HCT116 (cell line): ENCODE data around the gene MCRIP2. TPM values are rescaled to one million over a fixed set of nuclear protein-coding genes. Genes with fewer than 3 reads are reported as not detected.

ENCODE experiments used
- ATAC-seq: fragments of 200-7000 bp; cut with Tn5 transposase; 2 replicates; pipeline ENCODE4 v1.9.1; 2020; ENCODE audit warnings: mild to moderate bottlenecking, moderate library complexity
- BruUV-seq: library from RNA; stranded (reverse); fragments of 400-500 nt; replicated peaks from 2 replicates; lab custom pipeline; 2021; lab: Mats Ljungman, UMichigan
- CTCF ChIA-PET: fragments of 300-600 bp; sonication (Branson Sonifier 250); formaldehyde crosslinking; loops from one replicate; lab custom pipeline; 2021; ENCODE audit warnings: antibody characterized with exemption; lab: Charles Lee
- POLR2A ChIA-PET: fragments of 300-600, 350-600 bp; sonication (Branson Sonifier 250); formaldehyde crosslinking; loops from one replicate; lab custom pipeline; 2021; ENCODE audit warnings: antibody characterized with exemption; lab: Charles Lee
- RAD21 ChIA-PET, 2 experiments: fragments of 300-600 bp; sonication (Branson Sonifier 250); formaldehyde crosslinking; loops; one replicate each; lab custom pipeline; 2023; ENCODE audit warnings: low total read pairs in 2 of 2; ENCODE audit not compliant: uncharacterized antibody in 2 of 2, unreplicated experiment in 2 of 2, low non-redundant PET in 1 of 2; lab: Charles Lee
- DNase-seq: peaks from one replicate; pipeline ENCODE4 v3.0.0-alpha.2; 2010; ENCODE audit warnings: low read depth, low spot score
- H2AFZ ChIP-seq: fragments of 200-600 bp; shearing (Covaris generic), sonication (generic); 2 replicates; pipeline ENCODE4 v1.6.1; 2017; ENCODE audit warnings: low read depth, mixed run types, mixed read lengths, antibody characterized with exemption, low read length; ENCODE audit not compliant: poor library complexity, severe bottlenecking
- H3K27ac ChIP-seq: 2 replicates; pipeline ENCODE4 v1.5.1; 2012; ENCODE audit warnings: low read depth, low read length
- H3K27me3 ChIP-seq: fragments of 200-600 bp; sonication (generic); 2 replicates; pipeline ENCODE4 v1.6.1; 2016; ENCODE audit warnings: mixed run types, low read length, mixed read lengths; ENCODE audit not compliant: insufficient read depth
- H3K36me3 ChIP-seq, 2 experiments: fragments of 200-500 bp in 1 of 2; fragments of 200-600 bp in 1 of 2; sonication (Bioruptor generic) in 1 of 2; sonication (generic) in 1 of 2; 2 replicates each; pipeline versions ENCODE4 v1.5.1 to v1.6.1; 2014 to 2016; ENCODE audit warnings: low read length in 2 of 2, inconsistent platforms in 1 of 2, mixed read lengths in 1 of 2, mixed run types in 1 of 2; ENCODE audit not compliant: insufficient read depth in 2 of 2, control insufficient read depth in 1 of 2
- H3K4me1 ChIP-seq, 2 experiments: fragments of 200-600 bp in 1 of 2; sonication (generic) in 1 of 2; 2 replicates each; pipeline versions ENCODE4 v1.5.1 to v1.6.1; 2012 to 2017; ENCODE audit warnings: low read length in 2 of 2, inconsistent platforms in 1 of 2, mild to moderate bottlenecking in 1 of 2, mixed read lengths in 1 of 2, mixed run types in 1 of 2, moderate library complexity in 1 of 2; ENCODE audit not compliant: insufficient read depth in 2 of 2, control insufficient read depth in 1 of 2
- H3K4me2 ChIP-seq: fragments of 200-600 bp; sonication (generic); 2 replicates; pipeline ENCODE4 v1.6.1; 2017; ENCODE audit warnings: mixed run types, low read length, mixed read lengths
- H3K4me3 ChIP-seq, 2 experiments: fragments of 200-600 bp in 1 of 2; sonication (generic) in 1 of 2; replicated peaks in 1 of 2; 2 replicates each; pipeline ENCODE4 v1.5.1; 2011 to 2016; ENCODE audit warnings: low read length in 2 of 2, control low read depth in 1 of 2, low read depth in 1 of 2, mild to moderate bottlenecking in 1 of 2, mixed read lengths in 1 of 2, mixed run types in 1 of 2
- H3K79me2 ChIP-seq: fragments of 200-600 bp; sonication (generic); 2 replicates; pipeline ENCODE4 v1.6.1; 2017; ENCODE audit warnings: mild to moderate bottlenecking, mixed run types, low read length, moderate library complexity, mixed read lengths; ENCODE audit not compliant: insufficient read depth
- H3K9ac ChIP-seq: fragments of 200-600 bp; sonication (generic); 2 replicates; pipeline ENCODE4 v1.6.1; 2016; ENCODE audit warnings: low read length, mixed read lengths
- H3K9me2 ChIP-seq: fragments of 200-600 bp; sonication (generic), shearing (Covaris generic); 2 replicates; pipeline ENCODE4 v1.6.1; 2017; ENCODE audit warnings: mixed run types, mild to moderate bottlenecking, moderate library complexity; ENCODE audit not compliant: insufficient read depth
- H3K9me3 ChIP-seq, 2 experiments: fragments of 200-500 bp in 1 of 2; fragments of 200-600 bp in 1 of 2; sonication (Bioruptor generic) in 1 of 2; sonication (generic) in 1 of 2; 2 replicates each; pipeline ENCODE4 v1.6.1; 2014 to 2017; ENCODE audit warnings: low read length in 2 of 2, mixed read lengths in 2 of 2, inconsistent platforms in 1 of 2, low read depth in 1 of 2, mild to moderate bottlenecking in 1 of 2, mixed run types in 1 of 2, moderate library complexity in 1 of 2; ENCODE audit not compliant: control insufficient read depth in 1 of 2, insufficient read depth in 1 of 2
- H4K20me1 ChIP-seq: fragments of 200-600 bp; sonication (generic), shearing (Covaris generic); 2 replicates; pipeline ENCODE4 v1.6.1; 2017; ENCODE audit warnings: mixed run types, mild to moderate bottlenecking, moderate library complexity; ENCODE audit not compliant: insufficient read depth
- ATF3 ChIP-seq: IDR thresholded peaks from 2 replicates; pipeline ENCODE4 v1.6.1; 2012
- CBX3 ChIP-seq: IDR thresholded peaks from 2 replicates; pipeline ENCODE4 v1.6.1; 2012; ENCODE audit warnings: low read depth
- CEBPB ChIP-seq: IDR thresholded peaks from 2 replicates; pipeline ENCODE4 v1.6.1; 2012; ENCODE audit warnings: low read depth
- CTCF ChIP-seq, 3 experiments: fragments of 200-600 bp in 1 of 3; sonication (generic) in 1 of 3; IDR thresholded peaks in 2 of 3; conservative IDR thresholded peaks in 1 of 3; 2 replicates each; pipeline ENCODE4 v1.5.1; 2012 to 2017; ENCODE audit warnings: low read depth in 2 of 3, low read length in 2 of 3, antibody characterized with exemption in 1 of 3, borderline replicate concordance in 1 of 3, control low read depth in 1 of 3, mild to moderate bottlenecking in 1 of 3, mixed read lengths in 1 of 3, mixed run types in 1 of 3, moderate library complexity in 1 of 3; ENCODE audit not compliant: insufficient read depth in 1 of 3
- ELF1 ChIP-seq: IDR thresholded peaks from 2 replicates; pipeline ENCODE4 v1.6.1; 2012; ENCODE audit warnings: low read depth, borderline replicate concordance
- EZH2 ChIP-seq: fragments of 200-600 bp; sonication (generic); IDR thresholded peaks from 2 replicates; pipeline ENCODE4 v1.6.1; 2017; ENCODE audit warnings: antibody characterized with exemption, mixed run types
- FOSL1 ChIP-seq: IDR thresholded peaks from 2 replicates; pipeline ENCODE4 v1.6.1; 2012; ENCODE audit warnings: low read depth
- POLR2A ChIP-seq: IDR thresholded peaks from 2 replicates; pipeline ENCODE4 v1.7.0; 2011; ENCODE audit warnings: borderline replicate concordance; ENCODE audit not compliant: insufficient read depth, insufficient read length; ENCODE audit errors: extremely low read depth
- POLR2AphosphoS5 ChIP-seq: IDR thresholded peaks from 2 replicates; pipeline ENCODE4 v1.6.1; 2011; ENCODE audit warnings: mild to moderate bottlenecking, low read depth, low read length, moderate library complexity
- SP1 ChIP-seq: IDR thresholded peaks from 2 replicates; pipeline ENCODE4 v1.6.1; 2012; ENCODE audit warnings: low read depth
- SRF ChIP-seq: IDR thresholded peaks from 2 replicates; pipeline ENCODE4 v1.6.1; 2012; ENCODE audit warnings: low read depth
- TCF7L2 ChIP-seq: IDR thresholded peaks from 2 replicates; pipeline ENCODE4 v1.7.0; 2011; ENCODE audit warnings: borderline replicate concordance, inconsistent platforms; ENCODE audit not compliant: insufficient read depth, insufficient read length; ENCODE audit errors: extremely low read depth
- ZBTB33 ChIP-seq: IDR thresholded peaks from 2 replicates; pipeline ENCODE4 v1.6.1; 2011; ENCODE audit warnings: mild to moderate bottlenecking, low read length, moderate library complexity; ENCODE audit not compliant: insufficient replicate concordance; ENCODE audit errors: extremely low read depth
- ZFX ChIP-seq: fragments of 450-650 bp; IDR thresholded peaks from 2 replicates; pipeline ENCODE4 v1.6.1; 2017
- intact Hi-C: fragments of 100-400 bp; cut with micrococcal nuclease; formaldehyde crosslinking; loops from 2 replicates; pipeline ENCODE4 v1.10.0; 2022
- total RNA-seq: library from RNA; stranded (reverse); gene quantifications from one replicate; pipeline ENCODE4 v1.2.1, GENCODE V29; 2021; ENCODE audit not compliant: unreplicated experiment

MCRIP2 gene
- total RNA-seq, 1 experiment from 2014 or later = 34.9 TPM

- intact Hi-C loops = no loop called here
- TF ChIP-seq TCF7L2 = no peak
- POLR2A ChIA-PET = no interaction called here
Observed at GRCh38 chr16:632486-633335, 8.9 kb upstream of the MCRIP2 start.

GRCh38 chr16:633336-634050, 8.1 kb upstream of the MCRIP2 start:
- no peak for ATAC-seq
- TF ChIP-seq CBX3 (no peak), POLR2A (no peak), FOSL1 (no peak), CTCF (IDR thresholded peaks at IDR 0.05 in 2 of 3, conservative IDR thresholded peaks at IDR 0.05 in 1 of 3; ENCODE audit: borderline replicate concordance in 1 of 3, insufficient read depth in 1 of 3, low read depth in 2 of 3, low read length in 2 of 3) (no peak), POLR2AphosphoS5 (no peak), ZFX (no peak), SRF (no peak), ATF3 (no peak), CEBPB (no peak), SP1 (no peak), TCF7L2 (no peak), ZBTB33 (no peak), ELF1 (no peak), EZH2 (no peak)

More at GRCh38 chr16:632486-633335, 8.9 kb upstream of the MCRIP2 start:
- ChIA-PET CTCF (no interaction called here), RAD21 (no interaction called here)
- Histone ChIP-seq H2AFZ (no peak overlapping the region), H3K4me2 (no peak overlapping the region), H3K9me2 (no peaks in the 10 kb centered on the region), H3K79me2 (peaks cover 15% of the 10 kb centered on the region; the same call in 1 of the 2 replicates), H3K9ac (no peak overlapping the region), H3K27ac (no peak overlapping the region), H3K9me3 (no peaks in the 10 kb centered on the region), H4K20me1 (no peaks in the 10 kb centered on the region), H3K4me1 (peaks cover 11 to 25% of the 10 kb centered on the region in 2 experiments), H3K4me3 (no peak overlapping the region), H3K36me3 (no peaks in the 10 kb centered on the region), H3K27me3 (no peaks in the 10 kb centered on the region)
- no TSS peak for BruUV-seq
- DNase-seq (no peak), ATAC-seq (no peak)

More at GRCh38 chr16:633336-634050, 8.1 kb upstream of the MCRIP2 start:
- H3K36me3 ChIP-seq = no peaks in the 10 kb centered on the region
- no peak overlapping the region for H3K9ac ChIP-seq
- H3K9me2 ChIP-seq = no peaks in the 10 kb centered on the region
- no peak for DNase-seq
- H3K9me3 ChIP-seq = no peaks in the 10 kb centered on the region
- H3K27me3 ChIP-seq = no peaks in the 10 kb centered on the region
- no peaks in the 10 kb centered on the region for H4K20me1 ChIP-seq
- peaks cover 3 to 21% of the 10 kb centered on the region in 2 experiments; a peak in 3 of 4 replicates for H3K4me1 ChIP-seq
- H3K27ac ChIP-seq = no peak overlapping the region
- CTCF ChIA-PET = no interaction called here
- POLR2A ChIA-PET = no interaction called here
- no TSS peak for BruUV-seq
- H3K79me2 ChIP-seq = peaks cover 15% of the 10 kb centered on the region; the same call in 1 of the 2 replicates
- no peak overlapping the region for H3K4me3 ChIP-seq
- RAD21 ChIA-PET = no interaction called here
- intact Hi-C loops = no loop called here
- H2AFZ ChIP-seq = no peak overlapping the region
- no peak overlapping the region for H3K4me2 ChIP-seq
